ENCODE results near the gene HDAC11.

The HDAC11 gene

GRCh38 chr3:13535905-13536304, 55.8 kb downstream of the HDAC11 start:
- H3K4me3 ChIP-seq (ENCODE audit: low read depth, low read length): no peak overlapping the region
- TF ChIP-seq CTCF (IDR thresholded peaks at IDR 0.05; ENCODE audit: low read depth, low read length): no peak
- in situ Hi-C loops (cut with HindIII; ENCODE audit: low sequenced_read_pairs): no loop called here
- DNase-seq (ENCODE audit: low read depth, low spot score): no peak

DNA sequence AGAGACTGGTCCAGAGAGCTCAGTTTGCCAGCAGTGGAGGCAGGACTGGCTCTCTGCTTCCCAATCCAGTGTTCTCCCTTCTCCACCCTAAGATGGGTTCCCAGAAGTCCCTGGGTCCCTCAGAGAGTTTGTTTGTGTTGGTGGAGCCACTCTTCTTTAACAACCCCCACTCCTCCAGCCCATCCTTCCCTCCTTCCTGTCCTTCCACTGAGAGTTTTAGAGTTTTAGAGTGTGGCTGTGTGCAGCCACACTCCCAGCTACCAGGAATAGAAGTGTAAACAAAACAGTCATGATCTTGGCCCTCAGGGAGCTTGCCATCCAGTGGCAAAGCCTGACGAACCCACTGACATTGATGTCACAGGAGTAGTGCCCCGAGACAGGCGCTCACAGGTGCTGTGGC, 56.3 kb downstream of the HDAC11 start:
- H3K4me3 ChIP-seq (ENCODE audit: low read depth, low read length): no peak overlapping the region
- TF ChIP-seq CTCF (IDR thresholded peaks at IDR 0.05; ENCODE audit: low read depth, low read length): no peak
- no peak for DNase-seq (ENCODE audit: low read depth, low spot score)
- in situ Hi-C loops (cut with HindIII; ENCODE audit: low sequenced_read_pairs): no loop called here

- TF ChIP-seq CTCF (IDR thresholded peaks at IDR 0.05; ENCODE audit: low read depth, low read length): no peak
- no peak overlapping the region for H3K4me3 ChIP-seq (ENCODE audit: low read depth, low read length)
- in situ Hi-C loops (cut with HindIII; ENCODE audit: low sequenced_read_pairs): no loop called here
- no peak for DNase-seq (ENCODE audit: low read depth, low spot score)
Observed at GRCh38 chr3:13536832-13537231, 56.7 kb downstream of the HDAC11 start.

DNA sequence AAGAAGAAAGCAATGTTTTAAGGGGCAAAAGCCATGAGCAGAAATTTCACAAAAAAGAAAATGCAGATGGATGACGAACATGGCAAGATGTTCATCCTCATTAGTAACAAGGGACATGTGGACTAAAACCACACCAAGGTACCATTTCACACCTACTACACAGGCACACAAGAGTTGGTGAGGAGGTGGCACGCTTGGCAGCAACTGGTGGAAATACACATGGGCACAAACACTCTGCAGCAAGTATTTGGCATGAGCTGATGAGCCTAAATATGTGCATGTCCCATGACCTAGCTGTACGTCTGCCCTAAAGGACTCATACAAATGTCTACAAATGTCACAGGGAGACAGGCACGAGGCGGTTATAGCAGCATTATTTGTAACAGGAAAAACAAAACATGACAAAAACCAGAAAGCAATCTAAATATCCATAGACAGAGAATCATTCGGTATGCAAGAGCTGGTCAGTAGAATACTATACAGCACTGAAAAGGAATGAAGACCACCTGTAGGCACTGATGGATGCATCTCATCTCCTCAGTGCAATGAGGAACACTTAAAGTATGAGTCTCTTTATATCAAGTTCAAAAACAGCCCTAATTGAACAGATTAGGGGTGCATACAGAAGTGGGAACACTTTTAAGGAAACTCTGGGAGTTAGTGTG, 57.3 kb downstream of the HDAC11 start:
- no peak for DNase-seq (ENCODE audit: low read depth, low spot score)
- no peak for TF ChIP-seq CTCF (IDR thresholded peaks at IDR 0.05; ENCODE audit: low read depth, low read length)
- in situ Hi-C loops (cut with HindIII; ENCODE audit: low sequenced_read_pairs): no loop called here
- H3K4me3 ChIP-seq (ENCODE audit: low read depth, low read length): no peak overlapping the region

GRCh38 chr3:13537909-13538296, 57.8 kb downstream of the HDAC11 start:
- peak; percentile 93 for DNase-seq (ENCODE audit: low read depth, low spot score)
- in situ Hi-C loops (cut with HindIII; ENCODE audit: low sequenced_read_pairs): no loop called here
- no peak overlapping the region for H3K4me3 ChIP-seq (ENCODE audit: low read depth, low read length)
- TF ChIP-seq CTCF (IDR thresholded peaks at IDR 0.05; ENCODE audit: low read depth, low read length): no peak

DNA sequence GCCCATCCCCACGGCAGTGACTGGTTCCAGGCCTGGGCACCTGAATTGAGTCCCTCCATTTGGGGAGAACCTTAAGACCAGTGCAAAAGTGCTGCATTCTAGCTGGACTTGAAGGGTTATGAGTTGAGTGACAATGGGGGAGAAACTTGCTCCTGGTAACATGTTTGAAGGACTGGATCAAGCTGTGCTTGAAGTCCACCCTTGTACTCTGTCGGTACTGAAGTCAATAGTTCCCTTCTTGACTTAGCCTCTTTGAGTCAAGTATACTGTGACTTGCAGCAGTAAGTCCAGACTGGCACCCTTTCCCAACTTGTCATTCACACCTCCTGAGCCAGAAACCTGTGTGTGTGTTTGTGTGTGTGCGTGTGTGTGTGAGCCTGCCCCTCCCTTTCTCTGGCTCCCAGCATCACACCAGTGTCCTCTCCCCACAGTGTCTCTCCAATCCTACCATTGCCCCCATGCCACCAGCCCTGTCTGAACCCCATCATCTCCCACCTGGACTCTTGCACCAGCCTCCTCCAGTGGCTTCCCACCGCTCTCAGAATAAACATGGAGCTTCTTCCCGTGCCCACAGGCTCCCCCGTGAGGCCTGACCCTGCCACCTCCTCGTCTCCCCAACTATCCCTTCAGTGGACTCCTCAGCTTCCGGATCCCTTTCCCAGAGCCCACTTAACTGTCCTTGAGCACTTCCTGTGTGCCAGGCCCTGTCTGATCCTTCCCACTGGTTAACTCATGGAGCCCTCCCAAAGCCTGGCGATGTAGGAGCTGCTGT, 58.6 kb downstream of the HDAC11 start:
- no peak for DNase-seq (ENCODE audit: low read depth, low spot score)
- TF ChIP-seq CTCF (IDR thresholded peaks at IDR 0.05; ENCODE audit: low read depth, low read length): no peak
- in situ Hi-C loops (cut with HindIII; ENCODE audit: low sequenced_read_pairs): no loop called here
- no peak overlapping the region for H3K4me3 ChIP-seq (ENCODE audit: low read depth, low read length)

All from astrocyte of the spinal cord (primary cell).